Osteoblast (primary cell): ENCODE measurements around the gene FOXD3. TPM values are rescaled to one million over a fixed set of nuclear protein-coding genes. Genes with fewer than 3 reads are reported as not detected.

Source experiments
- DNase-seq: peaks from one replicate; pipeline ENCODE4 v3.0.0; 2011; ENCODE audit warnings: low spot score, mixed read lengths; ENCODE audit not compliant: insufficient read length; ENCODE audit errors: missing footprints
- H2AFZ ChIP-seq: 2 replicates; pipeline ENCODE4 v1.6.0; 2011; ENCODE audit warnings: mild to moderate bottlenecking, low read length
- H3K27ac ChIP-seq: 2 replicates; pipeline ENCODE4 v1.5.1; 2011; ENCODE audit warnings: mild to moderate bottlenecking, low read depth, low read length, moderate library complexity
- H3K27me3 ChIP-seq: 2 replicates; pipeline ENCODE4 v1.6.0; 2012; ENCODE audit warnings: mild to moderate bottlenecking, control low read depth, inconsistent platforms, low read length, moderate library complexity; ENCODE audit not compliant: insufficient read depth
- H3K36me3 ChIP-seq: 2 replicates; pipeline ENCODE4 v1.5.1; 2011; ENCODE audit warnings: mild to moderate bottlenecking, low read length, control low read depth, moderate library complexity; ENCODE audit not compliant: insufficient read depth
- H3K4me1 ChIP-seq: 2 replicates; pipeline ENCODE4 v1.5.1; 2011; ENCODE audit warnings: mild to moderate bottlenecking, low read length, control low read depth, moderate library complexity; ENCODE audit not compliant: insufficient read depth
- H3K4me2 ChIP-seq: 2 replicates; pipeline ENCODE4 v1.6.0; 2011; ENCODE audit warnings: mild to moderate bottlenecking, low read length; ENCODE audit not compliant: insufficient read depth
- H3K4me3 ChIP-seq: fragments of 200-600 bp; sonication (generic); 3 replicates; pipeline ENCODE4 v1.5.1; 2012; ENCODE audit warnings: mild to moderate bottlenecking, low read length, inconsistent platforms; ENCODE audit not compliant: insufficient read depth
- H3K79me2 ChIP-seq: 2 replicates; pipeline ENCODE4 v1.6.0; 2012; ENCODE audit warnings: mild to moderate bottlenecking, low read length, control low read depth, inconsistent platforms; ENCODE audit not compliant: insufficient read depth
- H3K9me3 ChIP-seq: 2 replicates; pipeline ENCODE4 v1.5.1; 2011; ENCODE audit warnings: low read depth, low read length, control low read depth
- H4K20me1 ChIP-seq: 2 replicates; pipeline ENCODE4 v1.6.0; 2012; ENCODE audit warnings: mild to moderate bottlenecking, low read length, control low read depth; ENCODE audit not compliant: insufficient read depth
- small RNA-seq: library from RNA; depleted of rRNA; stranded (forward); fragments of <200 nt; gene quantifications from one replicate; pipeline ENCODE3, GENCODE V24; 2012
- total RNA-seq: library from RNA; depleted of rRNA; stranded (reverse); fragments of >200 nt; gene quantifications from 2 replicates; pipeline ENCODE4 v1.2.3, GENCODE V29; 2012
- TF ChIP-seq, protein P1 (sequence below): IDR thresholded peaks from 2 replicates; pipeline ENCODE4 v1.5.1; 2011; ENCODE audit warnings: mild to moderate bottlenecking, low read depth, low read length, moderate library complexity; ENCODE audit errors: extremely low read depth

Gene FOXD3
- total RNA-seq, 1 donor: not detected

DNA sequence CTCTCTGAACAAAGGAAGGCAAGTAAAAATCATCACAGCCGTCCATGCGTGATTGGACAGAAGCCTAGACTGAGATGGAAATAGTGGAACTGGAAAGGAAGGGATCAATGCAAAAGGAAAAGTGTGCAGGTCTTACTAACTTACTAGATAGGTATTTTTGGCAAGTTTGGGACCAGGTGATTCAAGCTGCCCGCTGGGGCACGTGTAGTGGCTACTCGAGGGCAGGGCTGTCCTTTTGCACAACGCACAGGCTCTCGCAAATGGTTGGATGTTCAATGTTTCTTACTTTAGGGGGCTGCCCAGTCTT is 44.5 kb downstream of the FOXD3 start:
- no peaks in the 10 kb centered on the region for H4K20me1 ChIP-seq
- H3K27ac ChIP-seq: no peak overlapping the region
- H3K79me2 ChIP-seq: no peaks in the 10 kb centered on the region
- peak overlapping the region; percentile 92 for H3K4me3 ChIP-seq
- DNase-seq: no peak
- peak overlapping the region; percentile 87 for H3K4me2 ChIP-seq
- TF ChIP-seq, protein P1, sequence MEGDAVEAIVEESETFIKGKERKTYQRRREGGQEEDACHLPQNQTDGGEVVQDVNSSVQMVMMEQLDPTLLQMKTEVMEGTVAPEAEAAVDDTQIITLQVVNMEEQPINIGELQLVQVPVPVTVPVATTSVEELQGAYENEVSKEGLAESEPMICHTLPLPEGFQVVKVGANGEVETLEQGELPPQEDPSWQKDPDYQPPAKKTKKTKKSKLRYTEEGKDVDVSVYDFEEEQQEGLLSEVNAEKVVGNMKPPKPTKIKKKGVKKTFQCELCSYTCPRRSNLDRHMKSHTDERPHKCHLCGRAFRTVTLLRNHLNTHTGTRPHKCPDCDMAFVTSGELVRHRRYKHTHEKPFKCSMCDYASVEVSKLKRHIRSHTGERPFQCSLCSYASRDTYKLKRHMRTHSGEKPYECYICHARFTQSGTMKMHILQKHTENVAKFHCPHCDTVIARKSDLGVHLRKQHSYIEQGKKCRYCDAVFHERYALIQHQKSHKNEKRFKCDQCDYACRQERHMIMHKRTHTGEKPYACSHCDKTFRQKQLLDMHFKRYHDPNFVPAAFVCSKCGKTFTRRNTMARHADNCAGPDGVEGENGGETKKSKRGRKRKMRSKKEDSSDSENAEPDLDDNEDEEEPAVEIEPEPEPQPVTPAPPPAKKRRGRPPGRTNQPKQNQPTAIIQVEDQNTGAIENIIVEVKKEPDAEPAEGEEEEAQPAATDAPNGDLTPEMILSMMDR: no peak
- H2AFZ ChIP-seq: peak overlapping the region; percentile 99
- H3K9me3 ChIP-seq: no peaks in the 10 kb centered on the region
- H3K27me3 ChIP-seq: no peaks in the 10 kb centered on the region
- H3K36me3 ChIP-seq: peaks cover 5% of the 10 kb centered on the region
- no peaks in the 10 kb centered on the region for H3K4me1 ChIP-seq

GRCh38 chr1:63367215-63368103 is 45.1 kb downstream of the FOXD3 start, which contains the start of gene ALG6:
Gene ALG6, plus strand, starts transcription at chr1:63367627. Its CDS starts 3,351 bp downstream, at chr1:63370978.
- Histone ChIP-seq H3K36me3 (peaks cover 5% of the 10 kb centered on the region), H4K20me1 (no peaks in the 10 kb centered on the region), H3K79me2 (no peaks in the 10 kb centered on the region), H3K4me2 (peak within 1 kb of the TSS; percentile 87), H3K27ac (peak within 1 kb of the TSS; percentile 59), H2AFZ (peak within 1 kb of the TSS; percentile 99), H3K4me1 (no peaks in the 10 kb centered on the region), H3K27me3 (no peaks in the 10 kb centered on the region), H3K9me3 (no peaks in the 10 kb centered on the region), H3K4me3 (peak within 1 kb of the TSS; percentile 92)
- DNase-seq: peak; percentile 99
- TF ChIP-seq, protein P1: no peak

DNA sequence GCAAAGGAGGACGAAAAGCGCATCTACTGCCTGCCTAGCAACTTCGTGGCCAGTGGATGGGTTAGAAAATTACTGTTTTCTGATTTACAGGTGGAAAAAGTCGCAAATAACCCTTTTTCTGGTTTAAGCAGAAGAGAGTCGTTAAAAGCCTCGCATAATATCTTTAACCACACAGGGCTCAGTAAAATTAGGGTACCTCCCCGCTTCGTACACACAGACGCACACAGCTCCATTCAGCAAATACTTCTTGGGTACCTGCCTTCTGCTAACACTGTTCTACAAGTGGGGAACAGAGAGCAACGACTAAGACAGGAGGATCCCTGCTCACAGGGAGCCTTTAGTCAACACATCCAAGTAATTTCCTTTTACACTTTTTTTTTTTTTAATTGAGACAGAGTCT is 45.8 kb downstream of the FOXD3 start:
- Histone ChIP-seq H3K36me3 (peaks cover 5% of the 10 kb centered on the region), H3K9me3 (no peaks in the 10 kb centered on the region), H3K4me3 (peak overlapping the region; percentile 92), H3K27me3 (no peaks in the 10 kb centered on the region), H3K79me2 (no peaks in the 10 kb centered on the region), H4K20me1 (no peaks in the 10 kb centered on the region), H3K4me1 (no peaks in the 10 kb centered on the region), H3K27ac (peak overlapping the region; percentile 59), H2AFZ (peak overlapping the region; percentile 97), H3K4me2 (peak overlapping the region; percentile 87)
- TF ChIP-seq, protein P1: no peak
- DNase-seq: peak; percentile 65

Small RNA genes lying within 50 kb of the gene (small RNA-seq; reads per million reads assigned to genes)
- gene MIR6068 (not detected), gene RF00019 (not detected)

Other genes with a start within 250 kb of the FOXD3 start
- gene ALG6, start 45.1 kb downstream of the FOXD3 start, total RNA-seq: 8.3 and 8.8 TPM in 2 replicates
- gene ITGB3BP, start 200.7 kb downstream of the FOXD3 start, total RNA-seq: 10.5 and 13.3 TPM in 2 replicates
- 11.9 and 13.6 TPM in 2 replicates for gene EFCAB7, start 201.0 kb downstream of the FOXD3 start, total RNA-seq